Measurements from ENCODE around the gene GRIP2.

- no peak for TF ChIP-seq ZNF274 (IDR thresholded peaks at IDR 0.05; ENCODE audit: low read depth, low read length)
- no peak for TF ChIP-seq YY1 (IDR thresholded peaks at IDR 0.05; ENCODE audit: insufficient read depth, insufficient read length)
Observed at GRCh38 chr3:14452740-14453710, 87.1 kb downstream of the GRIP2 start.
